ENCODE measurements around the gene PPP1R8.
"Not testable (repeated sequence)": the region's sequence is repeated elsewhere in the genome, so short reads cannot be mapped to it uniquely, and the experiment has no call there.

PPP1R8 gene

GRCh38 chr1:27830621-27831440 lies at the start of gene PPP1R8:
Gene PPP1R8 (plus strand): TSS chr1:27830782. CDS start chr1:27830836, 54 bp downstream.
- peak; percentile 79 for DNase-seq (ENCODE audit: low read depth, low spot score)

- DNase-seq (ENCODE audit: low read depth, low spot score) = no peak
Observed at GRCh38 chr1:27782950-27783349, 47.6 kb upstream of the PPP1R8 start.

- no peak for DNase-seq (ENCODE audit: low read depth, low spot score)
Observed at GRCh38 chr1:27784700-27785099, 45.9 kb upstream of the PPP1R8 start.

DNA sequence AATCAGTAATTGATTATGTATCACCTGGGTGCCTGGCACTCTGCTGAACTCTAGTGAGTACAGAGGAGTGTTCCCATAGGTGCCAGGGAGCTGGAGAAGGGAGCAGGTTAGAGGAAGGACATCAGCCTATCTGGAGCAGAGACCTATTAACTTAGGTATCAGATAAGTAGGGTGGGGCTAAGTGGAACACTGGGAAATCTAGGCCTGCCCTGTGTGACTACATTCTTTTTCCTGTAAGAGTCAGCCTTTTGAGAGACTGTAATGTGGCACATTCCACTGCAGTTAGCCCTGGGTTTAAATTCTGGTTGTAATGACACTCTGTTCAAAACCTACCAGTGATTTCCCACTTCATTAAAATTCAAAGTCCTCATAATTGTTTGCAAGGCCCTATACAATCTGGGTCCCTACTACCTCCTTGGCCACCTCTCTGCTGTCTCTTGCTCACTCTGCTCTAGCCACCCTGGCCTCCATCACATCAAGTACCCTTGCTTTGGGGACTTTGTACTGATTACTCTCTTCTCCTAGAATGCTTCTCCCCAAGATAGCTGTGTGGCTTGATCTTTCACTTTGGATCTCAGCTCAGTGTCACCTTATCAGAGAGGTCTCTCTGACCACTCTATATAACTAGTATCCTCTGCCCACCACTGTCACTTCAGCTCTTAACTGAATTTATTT lies 44.7 kb upstream of the PPP1R8 start:
- DNase-seq (ENCODE audit: low read depth, low spot score) = no peak

- DNase-seq (ENCODE audit: low read depth, low spot score) = no peak
Observed at GRCh38 chr1:27787895-27788294, 42.7 kb upstream of the PPP1R8 start.

- no peak for DNase-seq (ENCODE audit: low read depth, low spot score)
Observed at GRCh38 chr1:27789540-27790041, 41.0 kb upstream of the PPP1R8 start.

DNA sequence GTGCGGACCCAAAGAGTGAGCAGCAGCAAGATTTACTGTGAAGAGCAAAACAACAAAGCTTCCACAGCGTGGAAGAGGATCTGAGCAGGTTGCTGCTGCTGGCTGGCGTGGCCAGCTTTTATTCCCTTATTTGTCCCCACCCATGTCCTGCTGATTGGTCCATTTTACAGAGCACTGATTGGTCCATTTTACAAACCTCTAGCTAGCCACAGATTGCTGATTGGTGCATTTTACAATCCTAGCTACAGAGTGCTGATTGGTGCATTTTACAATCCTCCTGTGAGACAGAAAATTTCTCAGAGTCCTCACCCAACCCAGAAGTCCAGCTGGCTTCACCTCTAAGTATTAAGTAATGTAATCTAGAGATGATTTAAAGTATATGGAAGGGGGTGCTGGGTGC lies 40.3 kb upstream of the PPP1R8 start:
- not testable (repeated sequence) for DNase-seq (ENCODE audit: low read depth, low spot score)

DNA sequence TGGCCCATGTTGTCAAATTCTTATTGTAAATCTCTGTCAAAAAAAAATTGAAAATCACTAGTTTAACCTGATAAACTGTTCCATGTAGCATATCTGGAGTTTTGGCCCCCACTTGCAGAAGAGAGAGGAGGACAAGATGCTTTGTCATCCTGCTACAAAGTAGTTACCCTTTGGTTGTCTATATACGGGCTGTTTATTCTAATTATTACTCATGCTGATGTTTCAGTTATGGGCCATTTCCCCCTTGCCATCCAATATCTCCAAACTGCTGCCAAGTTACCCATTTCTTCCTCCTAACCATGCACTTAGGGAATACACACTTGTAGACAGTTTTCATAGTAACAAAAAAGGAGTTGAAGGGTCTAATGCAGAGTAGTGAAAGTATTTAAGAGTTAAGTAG lies 35.0 kb upstream of the PPP1R8 start:
- no peak for DNase-seq (ENCODE audit: low read depth, low spot score)

- no peak for DNase-seq (ENCODE audit: low read depth, low spot score)
Observed at GRCh38 chr1:27804791-27805190, 25.8 kb upstream of the PPP1R8 start.

DNA sequence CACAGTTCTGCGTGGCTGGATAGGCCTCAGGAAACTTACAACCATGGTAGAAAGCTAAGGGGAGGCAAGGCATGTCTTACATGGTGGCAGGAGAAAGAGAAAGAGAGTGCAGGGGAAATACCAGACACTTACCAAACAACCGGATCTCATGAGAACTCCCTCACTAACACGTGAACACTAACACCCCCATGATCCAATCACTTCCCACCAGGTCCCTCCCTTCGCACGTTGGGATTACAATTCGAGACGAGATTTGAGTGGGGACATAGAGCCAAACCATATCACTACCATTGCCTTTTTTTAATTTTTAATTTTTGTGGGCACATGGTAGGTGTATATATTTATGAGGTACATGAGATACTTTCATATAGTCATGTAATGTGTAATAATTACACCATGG lies 23.8 kb upstream of the PPP1R8 start:
- no peak for DNase-seq (ENCODE audit: low read depth, low spot score)

- DNase-seq (ENCODE audit: low read depth, low spot score) = no peak
Observed at GRCh38 chr1:27807385-27807784, 23.2 kb upstream of the PPP1R8 start.

- DNase-seq (ENCODE audit: low read depth, low spot score) = not testable (repeated sequence)
Observed at GRCh38 chr1:27808131-27808530, 22.5 kb upstream of the PPP1R8 start.

DNA sequence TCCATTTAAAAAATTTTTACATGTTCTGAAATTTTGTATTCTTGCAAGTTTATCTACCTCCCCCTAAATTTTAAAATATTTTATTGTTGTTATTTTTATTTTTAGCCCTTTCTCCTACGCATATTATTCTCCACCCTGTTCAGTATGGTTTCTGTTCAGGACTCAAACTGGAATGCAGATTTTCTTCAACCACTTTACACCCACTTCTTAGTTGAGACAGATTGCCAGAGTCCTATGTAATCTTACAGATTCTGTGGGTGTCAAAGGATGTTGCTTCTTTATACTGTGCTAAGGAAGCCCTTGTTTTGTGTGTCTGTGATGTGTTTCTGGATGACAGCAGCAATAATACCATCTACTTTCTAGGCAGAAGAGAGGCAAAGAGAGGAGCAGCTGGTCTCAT lies 20.7 kb upstream of the PPP1R8 start:
- no peak for DNase-seq (ENCODE audit: low read depth, low spot score)

DNA sequence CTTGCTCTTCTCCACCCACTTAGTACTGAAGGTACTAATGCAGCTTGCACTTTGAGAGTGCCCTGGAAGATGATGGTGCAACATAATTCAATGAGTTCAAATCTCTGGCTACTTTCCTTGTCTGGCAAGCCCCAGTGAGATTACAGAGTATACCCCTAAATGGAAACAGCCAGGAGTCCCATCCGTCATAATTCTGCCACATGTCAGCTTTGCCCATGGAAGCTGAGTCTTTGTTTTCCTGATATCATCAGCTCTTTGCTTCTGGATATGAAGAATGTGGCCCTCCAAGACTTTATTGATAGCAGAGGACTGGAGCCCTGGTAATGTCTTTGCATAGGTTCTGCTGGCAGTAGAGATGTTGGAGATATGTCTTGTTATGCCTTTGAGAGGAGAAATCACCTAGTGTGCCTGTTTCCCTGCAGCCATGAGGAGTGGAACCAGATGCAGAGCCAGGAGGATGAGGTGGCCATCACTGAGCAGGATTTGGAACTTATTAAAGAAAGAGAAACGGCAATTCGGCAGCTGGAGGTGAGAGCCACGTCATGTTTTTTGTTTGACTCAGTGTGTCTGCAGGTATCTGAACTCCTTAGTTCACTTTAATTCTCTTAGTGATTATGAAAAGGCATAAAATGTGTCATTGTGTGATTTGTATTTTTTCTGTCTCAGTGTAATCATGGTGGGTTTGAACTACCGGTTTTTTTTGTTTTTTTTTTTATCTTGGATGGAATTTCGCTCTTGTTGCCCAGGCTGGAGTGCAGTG lies 18.7 kb upstream of the PPP1R8 start:
- DNase-seq (ENCODE audit: low read depth, low spot score) = no peak

- DNase-seq (ENCODE audit: low read depth, low spot score) = no peak
Observed at GRCh38 chr1:27816921-27817630, 13.5 kb upstream of the PPP1R8 start.

GRCh38 chr1:27821761-27822315 lies 8.7 kb upstream of the PPP1R8 start:
- DNase-seq (ENCODE audit: low read depth, low spot score) = no peak

DNA sequence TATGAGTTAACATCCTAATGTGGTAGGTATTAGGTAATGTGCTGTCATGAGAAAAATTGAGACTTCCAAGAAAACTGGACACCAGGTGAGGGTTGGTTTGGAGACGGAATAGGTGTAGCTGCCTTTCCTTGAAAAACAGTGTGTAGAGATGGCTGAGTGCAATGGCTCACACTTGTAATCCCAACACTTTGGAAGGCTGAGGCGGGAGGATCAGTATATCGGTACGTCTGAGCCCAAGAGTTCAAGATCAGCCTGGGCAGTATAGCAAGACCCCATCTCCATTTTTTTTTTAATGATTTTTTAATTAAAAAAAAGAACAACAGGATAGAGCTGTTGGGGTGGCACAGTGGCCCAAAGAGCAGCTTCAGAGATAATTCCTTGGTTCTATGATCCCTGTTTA lies 6.8 kb upstream of the PPP1R8 start:
- no peak for DNase-seq (ENCODE audit: low read depth, low spot score)

GRCh38 chr1:27824411-27824810 lies 6.2 kb upstream of the PPP1R8 start:
- DNase-seq (ENCODE audit: low read depth, low spot score) = no peak

- DNase-seq (ENCODE audit: low read depth, low spot score) = not testable (repeated sequence)
Observed at GRCh38 chr1:27829339-27829960, 1.1 kb upstream of the PPP1R8 start.

DNA sequence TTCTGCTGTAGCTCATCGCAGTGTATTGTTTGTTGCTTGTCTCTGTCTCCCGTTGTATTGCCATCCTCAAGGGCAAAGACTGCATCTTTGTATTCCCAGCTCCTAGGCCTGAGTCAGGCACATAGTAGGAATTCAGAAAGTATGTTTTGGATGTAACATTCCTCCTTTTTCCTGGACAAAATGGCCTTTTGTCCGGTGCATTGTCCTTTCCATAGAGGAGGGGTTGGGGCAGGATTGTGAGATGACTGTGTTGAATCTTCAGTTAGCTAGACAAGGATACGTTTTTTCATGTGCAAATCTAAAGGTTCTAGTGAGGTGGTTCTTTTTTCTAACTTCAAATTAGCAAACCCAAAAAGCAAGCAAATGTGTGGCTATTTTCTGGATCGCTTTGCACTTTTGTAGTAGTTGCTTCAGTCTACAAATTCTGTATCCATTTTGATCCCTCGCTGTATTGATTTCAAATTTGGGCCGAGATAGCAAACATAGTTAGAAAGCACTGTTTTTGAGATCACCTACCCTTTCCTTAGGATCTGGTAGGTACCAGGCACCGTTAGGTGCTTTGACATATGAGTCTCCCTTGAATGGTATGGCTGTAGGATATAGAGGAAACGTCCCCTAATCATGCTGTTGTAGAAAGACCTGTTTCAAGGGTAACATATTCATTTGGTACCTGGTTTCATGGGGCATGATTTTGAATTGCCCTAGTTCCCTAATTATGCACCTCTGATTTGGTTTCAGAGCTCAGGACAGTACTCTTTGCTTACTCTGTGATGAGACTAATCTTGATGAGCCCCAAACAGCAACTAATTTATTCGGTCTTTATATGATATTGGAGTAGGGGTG lies 1.2 kb downstream of the PPP1R8 start:
- no peak for DNase-seq (ENCODE audit: low read depth, low spot score)
